ENCODE data around the gene AAR2.

- TF ChIP-seq REST (IDR thresholded peaks at IDR 0.05; ENCODE audit: insufficient replicate concordance, low read depth) (no peak), CTCF (IDR thresholded peaks at IDR 0.05; ENCODE audit: insufficient read depth, low read length) (no peak), POLR2AphosphoS5 (IDR thresholded peaks at IDR 0.05; ENCODE audit: low read depth) (no peak)
Measured at GRCh38 chr20:36270744-36271638, 34.7 kb downstream of the AAR2 start.
